CD4-positive, CD25-positive, alpha-beta regulatory T cell (primary cell): ENCODE data around the gene SYT12. TPM values are rescaled to one million over a fixed set of nuclear protein-coding genes. Genes with fewer than 3 reads are reported as not detected.

Source experiments
- ATAC-seq, 2 donors: fragments of 150-1000 bp; cut with Tn5 transposase; one replicate each; pipeline ENCODE4 v1.10.0; 2021; ENCODE audit warnings: low read depth in 2 of 2, moderate number of reproducible peaks in 2 of 2, moderate library complexity in 1 of 2
- DNase-seq, 3 donors: peaks; one replicate each; pipeline versions ENCODE4 v3.0.0 to v3.0.0-alpha.2; 2012 to 2022; ENCODE audit warnings: mixed read lengths in 1 of 3
- H3K27ac ChIP-seq: one replicate; pipeline ENCODE4 v1.7.0; 2013; ENCODE audit warnings: mild to moderate bottlenecking, low read length; ENCODE audit not compliant: insufficient read depth, poor library complexity, severe bottlenecking
- H3K27me3 ChIP-seq: one replicate; pipeline ENCODE4 v1.7.0; 2013; ENCODE audit warnings: low read length; ENCODE audit not compliant: control insufficient read depth, insufficient read depth
- H3K36me3 ChIP-seq: one replicate; pipeline ENCODE4 v1.7.0; 2013; ENCODE audit warnings: mild to moderate bottlenecking, low read length, moderate library complexity; ENCODE audit not compliant: control insufficient read depth, insufficient read depth
- H3K4me1 ChIP-seq: 2 replicates; pipeline ENCODE4 v1.7.0; 2013; ENCODE audit warnings: mild to moderate bottlenecking, low read length; ENCODE audit not compliant: insufficient read depth, control insufficient read depth, poor library complexity, severe bottlenecking
- H3K4me3 ChIP-seq: one replicate; pipeline ENCODE4 v1.7.0; 2013; ENCODE audit warnings: low read depth, mild to moderate bottlenecking, low read length, moderate library complexity
- H3K9me3 ChIP-seq, 2 experiments: 1 replicate in 1 of 2; 2 replicates in 1 of 2; pipeline ENCODE4 v1.7.0; 2013; ENCODE audit warnings: low read length in 2 of 2, mild to moderate bottlenecking in 1 of 2, moderate library complexity in 1 of 2; ENCODE audit not compliant: control insufficient read depth in 2 of 2
- H3K27ac Mint-ChIP-seq, 3 donors: one replicate each; pipeline ENCODE4 v1.8.0; 2020 to 2022; ENCODE audit warnings: mild to moderate bottlenecking in 3 of 3, mixed read lengths in 3 of 3, moderate library complexity in 2 of 3
- H3K27me3 Mint-ChIP-seq: one replicate; pipeline ENCODE4 v1.8.0; 2022; ENCODE audit warnings: mild to moderate bottlenecking, mixed read lengths
- H3K36me3 Mint-ChIP-seq: one replicate; pipeline ENCODE4 v1.8.0; 2020; ENCODE audit warnings: mixed read lengths
- H3K4me1 Mint-ChIP-seq, 4 donors: one replicate each; pipeline ENCODE4 v1.8.0; 2020 to 2022; ENCODE audit warnings: mixed read lengths in 4 of 4, mild to moderate bottlenecking in 1 of 4
- H3K4me3 Mint-ChIP-seq, 4 donors: one replicate each; pipeline ENCODE4 v1.8.0; 2020 to 2022; ENCODE audit warnings: mild to moderate bottlenecking in 4 of 4, mixed read lengths in 4 of 4, moderate library complexity in 3 of 4
- H3K9me3 Mint-ChIP-seq, 7 donors: one replicate each; pipeline ENCODE4 v1.8.0; 2020 to 2022; ENCODE audit warnings: mixed read lengths in 7 of 7, mild to moderate bottlenecking in 3 of 7, moderate library complexity in 2 of 7
- polyA plus RNA-seq, 4 donors: library from polyadenylated mRNA; unstranded; fragments of 300-500 nt; fragmentation: Illumina TruSeq; gene quantifications; one replicate each; pipeline ENCODE4 v1.2.3, GENCODE V29; 2021
- total RNA-seq: library from RNA; stranded (reverse); gene quantifications from one replicate; pipeline ENCODE4 v1.2.3, GENCODE V29; 2022

SYT12 gene
- total and polyA plus RNA-seq, 5 donors from 2014 or later, result not detected

DNA sequence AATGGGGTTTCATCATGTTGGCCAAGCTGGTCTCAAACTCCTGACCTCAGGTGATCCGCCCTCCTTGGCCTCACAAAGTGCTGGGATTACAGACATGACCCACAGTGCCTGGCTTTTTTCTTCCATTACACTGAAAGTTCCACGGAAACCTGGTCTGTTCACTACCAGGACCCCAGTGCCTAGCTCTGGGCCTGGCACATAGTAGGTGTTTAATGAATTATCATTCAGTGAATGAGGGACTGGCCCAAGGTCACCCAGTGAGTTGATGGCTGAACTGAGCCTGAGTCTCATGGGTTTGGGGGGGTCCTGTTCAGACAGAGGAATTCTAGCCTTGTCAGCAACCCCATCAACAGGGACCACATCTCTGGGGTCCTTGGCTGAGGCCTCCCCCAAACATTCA is 44.7 kb upstream of the SYT12 start:
- Mint-ChIP-seq H3K9me3 (peaks cover 0 to 7% (median 0%) of the 10 kb centered on the region in 7 donors), H3K4me3 (no peak overlapping the region), H3K27ac (no peak overlapping the region), H3K4me1 (no peaks in the 10 kb centered on the region), H3K27me3 (peaks cover 4% of the 10 kb centered on the region), H3K36me3 (no peaks in the 10 kb centered on the region)
- no peak overlapping the region for H3K27ac ChIP-seq
- no peaks in the 10 kb centered on the region for H3K27me3 ChIP-seq
- H3K36me3 ChIP-seq, result no peaks in the 10 kb centered on the region
- ATAC-seq, result no peak
- DNase-seq, result no peak
- H3K9me3 ChIP-seq, result peaks cover 0 to 2% of the 10 kb centered on the region in 2 experiments
- H3K4me3 ChIP-seq, result no peak overlapping the region
- H3K4me1 ChIP-seq, result no peaks in the 10 kb centered on the region

DNA sequence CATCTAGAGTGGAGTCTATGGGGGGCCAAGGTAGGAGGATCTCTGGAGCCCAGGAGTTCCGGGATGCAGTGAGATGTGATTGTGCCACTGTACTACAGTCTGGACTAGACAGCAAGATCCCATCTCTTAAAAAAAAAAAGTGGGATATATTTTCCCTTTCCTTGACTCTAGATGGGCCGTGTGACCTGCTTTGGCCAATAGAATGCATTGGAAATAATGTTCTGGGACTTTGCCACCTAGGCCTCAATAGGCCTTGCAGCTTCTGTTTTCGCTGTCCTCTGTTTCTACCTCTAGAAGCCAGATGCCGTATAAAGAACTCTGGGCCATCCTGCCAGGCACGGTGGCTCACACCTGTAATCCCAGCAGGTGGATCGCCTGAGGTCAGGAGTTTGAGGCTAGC is 44.2 kb upstream of the SYT12 start:
- no peaks in the 10 kb centered on the region for H3K36me3 Mint-ChIP-seq
- ATAC-seq, result no peak

GRCh38 chr11:66979336-66979980 is 43.5 kb upstream of the SYT12 start:
- H3K27me3 ChIP-seq, result no peaks in the 10 kb centered on the region
- no peak overlapping the region for H3K27ac ChIP-seq
- no peak overlapping the region for H3K4me3 ChIP-seq
- no peaks in the 10 kb centered on the region for H3K4me1 Mint-ChIP-seq
- H3K36me3 ChIP-seq, result no peaks in the 10 kb centered on the region
- no peak overlapping the region for H3K4me3 Mint-ChIP-seq
- peaks cover 0 to 2% of the 10 kb centered on the region in 2 experiments for H3K9me3 ChIP-seq
- H3K27ac Mint-ChIP-seq, result no peak overlapping the region
- ATAC-seq (no peak), DNase-seq (no peak)
- H3K9me3 Mint-ChIP-seq, result peaks cover 0 to 7% (median 0%) of the 10 kb centered on the region in 7 donors
- no peaks in the 10 kb centered on the region for H3K36me3 Mint-ChIP-seq
- peaks cover 1% of the 10 kb centered on the region for H3K27me3 Mint-ChIP-seq
- no peaks in the 10 kb centered on the region for H3K4me1 ChIP-seq

More for the DNA sequence above, 44.2 kb upstream of the SYT12 start:
- Histone ChIP-seq H3K4me3 (no peak overlapping the region), H3K9me3 (peaks cover 0 to 2% of the 10 kb centered on the region in 2 experiments), H3K27me3 (no peaks in the 10 kb centered on the region), H3K36me3 (no peaks in the 10 kb centered on the region), H3K4me1 (no peaks in the 10 kb centered on the region), H3K27ac (no peak overlapping the region)
- Mint-ChIP-seq H3K4me1 (no peaks in the 10 kb centered on the region), H3K27me3 (peaks cover 4% of the 10 kb centered on the region), H3K9me3 (peaks cover 0 to 7% (median 0%) of the 10 kb centered on the region in 7 donors), H3K27ac (no peak overlapping the region), H3K4me3 (no peak overlapping the region)
- no peak for DNase-seq

GRCh38 chr11:66981976-66982578 is 40.9 kb upstream of the SYT12 start:
- Histone ChIP-seq H3K27ac (no peak overlapping the region), H3K4me3 (no peak overlapping the region), H3K36me3 (no peaks in the 10 kb centered on the region), H3K4me1 (no peaks in the 10 kb centered on the region), H3K9me3 (peaks cover 0 to 2% of the 10 kb centered on the region in 2 experiments), H3K27me3 (no peaks in the 10 kb centered on the region)
- Mint-ChIP-seq H3K36me3 (no peaks in the 10 kb centered on the region), H3K27me3 (peaks cover 5% of the 10 kb centered on the region), H3K4me3 (no peak overlapping the region), H3K27ac (no peak overlapping the region), H3K9me3 (peaks cover 0 to 7% (median 0%) of the 10 kb centered on the region in 7 donors), H3K4me1 (peaks cover 0 to 2% (median 0%) of the 10 kb centered on the region in 4 donors)
- DNase-seq, result no peak
- no peak for ATAC-seq

- H3K27ac Mint-ChIP-seq, result peak overlapping the region in 1 of 3 donors; percentile 55
- H3K27me3 Mint-ChIP-seq, result peaks cover 5% of the 10 kb centered on the region
- no peak overlapping the region for H3K4me3 Mint-ChIP-seq
- peaks cover 0 to 2% (median 0%) of the 10 kb centered on the region in 4 donors for H3K4me1 Mint-ChIP-seq
- H3K36me3 ChIP-seq, result no peaks in the 10 kb centered on the region
- DNase-seq (no peak), ATAC-seq (no peak)
- no peak overlapping the region for H3K4me3 ChIP-seq
- H3K27ac ChIP-seq, result no peak overlapping the region
- H3K9me3 ChIP-seq, result no peaks in the 10 kb centered on the region
- H3K4me1 ChIP-seq, result no peaks in the 10 kb centered on the region
- H3K9me3 Mint-ChIP-seq, result peaks cover 0 to 4% (median 0%) of the 10 kb centered on the region in 7 donors
- no peaks in the 10 kb centered on the region for H3K27me3 ChIP-seq
- H3K36me3 Mint-ChIP-seq, result no peaks in the 10 kb centered on the region
Observed at GRCh38 chr11:66983275-66983924, 39.5 kb upstream of the SYT12 start.

GRCh38 chr11:66985508-66986177 is 37.3 kb upstream of the SYT12 start:
- peaks cover 11% of the 10 kb centered on the region for H3K27me3 Mint-ChIP-seq
- Histone ChIP-seq H3K9me3 (no peaks in the 10 kb centered on the region), H3K4me3 (no peak overlapping the region), H3K27me3 (no peaks in the 10 kb centered on the region), H3K4me1 (no peaks in the 10 kb centered on the region), H3K27ac (no peak overlapping the region), H3K36me3 (no peaks in the 10 kb centered on the region)
- no peaks in the 10 kb centered on the region for H3K9me3 Mint-ChIP-seq
- DNase-seq (no peak), ATAC-seq (no peak)
- H3K4me1 Mint-ChIP-seq, result peaks cover 0 to 2% (median 0%) of the 10 kb centered on the region in 4 donors
- no peaks in the 10 kb centered on the region for H3K36me3 Mint-ChIP-seq
- peak overlapping the region in 1 of 3 donors; percentile 52 for H3K27ac Mint-ChIP-seq
- no peak overlapping the region for H3K4me3 Mint-ChIP-seq

GRCh38 chr11:66986178-66986545 is 36.8 kb upstream of the SYT12 start:
- DNase-seq (no peak), ATAC-seq (no peak)
- H3K27ac ChIP-seq, result no peak overlapping the region
- no peak overlapping the region for H3K27ac Mint-ChIP-seq
- no peak overlapping the region for H3K4me3 ChIP-seq
- H3K4me1 Mint-ChIP-seq, result peaks cover 0 to 2% (median 0%) of the 10 kb centered on the region in 4 donors
- H3K27me3 ChIP-seq, result no peaks in the 10 kb centered on the region
- no peaks in the 10 kb centered on the region for H3K36me3 Mint-ChIP-seq
- H3K9me3 Mint-ChIP-seq, result no peaks in the 10 kb centered on the region
- no peaks in the 10 kb centered on the region for H3K36me3 ChIP-seq
- H3K4me1 ChIP-seq, result no peaks in the 10 kb centered on the region
- peaks cover 11% of the 10 kb centered on the region for H3K27me3 Mint-ChIP-seq
- no peak overlapping the region for H3K4me3 Mint-ChIP-seq
- H3K9me3 ChIP-seq, result no peaks in the 10 kb centered on the region
